ENCODE data around the gene GABPB1. TPM values are rescaled to one million over a fixed set of nuclear protein-coding genes. Genes with fewer than 3 reads are reported as not detected.

The GABPB1 gene
- total and polyA plus RNA-seq, 2 of the 13 experiments (the other 11 are each of a cell fraction or from before 2014, with no cell fraction given): 17.5 to 39.5 TPM

- H4K20me1 ChIP-seq (ENCODE audit: insufficient read depth, low read length): no peaks in the 10 kb centered on the region
- POLR2A ChIA-PET: no interaction called here
- no peaks in the 10 kb centered on the region for H3K36me3 ChIP-seq (replicated peaks in 1 of 2; ENCODE audit: control insufficient read depth in 1 of 2, insufficient read depth in 2 of 2, low read length in 2 of 2)
- intact Hi-C loops (cut with micrococcal nuclease; ENCODE audit: unreplicated experiment) (no loop called here), in situ Hi-C loops (cut with HindIII; ENCODE audit: extremely low pct_ligation_motif_present, low pct_unique_long_range_greater_than_20kb) (no loop called here)
- no peaks in the 10 kb centered on the region for H3K27me3 ChIP-seq (ENCODE audit: control insufficient read depth in 1 of 2, insufficient read depth in 2 of 2, low read length in 2 of 2)
- H3K27ac ChIP-seq (ENCODE audit: extremely low read length, insufficient read depth, low read length): no peak overlapping the region
- no peak overlapping the region for H3K4me2 ChIP-seq (ENCODE audit: low read depth, low read length)
- BruUV-seq (replicated peaks): no TSS peak
- H3K4me1 ChIP-seq (ENCODE audit: insufficient read depth, low read length): no peaks in the 10 kb centered on the region
- no peak overlapping the region for H3K4me3 ChIP-seq (replicated peaks in 1 of 3; ENCODE audit: insufficient read depth in 1 of 3, low read depth in 2 of 3, low read length in 3 of 3)
- no peak for FAIRE-seq
- CTCF ChIA-PET (ENCODE audit: low intra/inter-chr PET ratio, low total read pairs): no interaction called here
- no peak overlapping the region for H3K9ac ChIP-seq (ENCODE audit: insufficient read depth, low read depth, low read length)
- WGBS (ENCODE audit: low lambda C conversion rate): 95% methylated on average over 1 of the region's 1 CpG
- H3K9me3 ChIP-seq (ENCODE audit: low read length): no peaks in the 10 kb centered on the region
- no peak for DNase-seq (ENCODE audit: low spot score)
- ATAC-seq: no peak
- H3K79me2 ChIP-seq (ENCODE audit: insufficient read depth, low read length): no peaks in the 10 kb centered on the region
- no peak overlapping the region for H2AFZ ChIP-seq (ENCODE audit: low read length)
- TF ChIP-seq IKZF4 (CRISPR knock-in tag; IDR thresholded peaks at IDR 0.05; ENCODE audit: borderline replicate concordance, low read depth, not compliant biosample characterization) (no peak), DR1 (CRISPR knock-in tag; IDR thresholded peaks at IDR 0.05) (no peak), ZNF503 (CRISPR knock-in tag; IDR thresholded peaks at IDR 0.05) (no peak), ZNF335 (CRISPR knock-in tag; IDR thresholded peaks at IDR 0.05) (no peak), THRA (CRISPR knock-in tag; IDR thresholded peaks at IDR 0.05; ENCODE audit: borderline replicate concordance) (no peak), ZNF513 (CRISPR knock-in tag; conservative IDR thresholded peaks at IDR 0.05) (no peak), ZNF563 (CRISPR knock-in tag; IDR thresholded peaks at IDR 0.05) (no peak), REST (IDR thresholded peaks at IDR 0.05; ENCODE audit: borderline replicate concordance in 1 of 2, low read depth in 1 of 2, low read length in 2 of 2) (no peak), SAFB2 (CRISPR knock-in tag; IDR thresholded peaks at IDR 0.05; ENCODE audit: borderline replicate concordance, low read depth) (no peak), TERF1 (CRISPR knock-in tag; IDR thresholded peaks at IDR 0.05) (no peak), ZNF18 (CRISPR knock-in tag; IDR thresholded peaks at IDR 0.05; ENCODE audit: insufficient replicate concordance) (no peak)
Measured at GRCh38 chr15:50277370-50277769, 77.6 kb downstream of the GABPB1 start.

Measured in HepG2 (cell line).